Panc1 (cell line): ENCODE data around the gene CCDC148.

Source experiments
- CTCF ChIP-seq: fragments of 450-650 bp; IDR thresholded peaks from 2 replicates; pipeline ENCODE4 v1.5.1; 2017; ENCODE audit warnings: mild to moderate bottlenecking
- SIN3A ChIP-seq: IDR thresholded peaks from 2 replicates; pipeline ENCODE4 v1.6.1; 2012; ENCODE audit warnings: low read depth, mild to moderate bottlenecking, low read length, moderate library complexity, borderline replicate concordance; ENCODE audit not compliant: insufficient read depth

- TF ChIP-seq SIN3A (no peak), CTCF (no peak)
Measured at GRCh38 chr2:158217593-158217992, 239.0 kb downstream of the CCDC148 start.
